Astrocyte of the cerebellum (primary cell): Measurements from ENCODE around the gene CCDC183.

Experiments
- DNase-seq: peaks from one replicate; pipeline ENCODE4 v3.0.0-alpha.2; 2011; ENCODE audit warnings: low read depth
- H3K4me3 ChIP-seq: 2 replicates; pipeline ENCODE4 v1.5.1; 2011; ENCODE audit warnings: mild to moderate bottlenecking, low read depth, low read length, moderate library complexity
- in situ Hi-C: cut with HindIII; loops from 2 replicates; pipeline ENCODE4 v1.10.0; 2017; ENCODE audit warnings: low sequenced_read_pairs
- TF ChIP-seq, protein P1 (sequence below): IDR thresholded peaks from 2 replicates; pipeline ENCODE4 v1.5.1; 2012; ENCODE audit warnings: low read length, low read depth, moderate library complexity, mild to moderate bottlenecking; ENCODE audit errors: missing control alignments

CCDC183 gene

DNA sequence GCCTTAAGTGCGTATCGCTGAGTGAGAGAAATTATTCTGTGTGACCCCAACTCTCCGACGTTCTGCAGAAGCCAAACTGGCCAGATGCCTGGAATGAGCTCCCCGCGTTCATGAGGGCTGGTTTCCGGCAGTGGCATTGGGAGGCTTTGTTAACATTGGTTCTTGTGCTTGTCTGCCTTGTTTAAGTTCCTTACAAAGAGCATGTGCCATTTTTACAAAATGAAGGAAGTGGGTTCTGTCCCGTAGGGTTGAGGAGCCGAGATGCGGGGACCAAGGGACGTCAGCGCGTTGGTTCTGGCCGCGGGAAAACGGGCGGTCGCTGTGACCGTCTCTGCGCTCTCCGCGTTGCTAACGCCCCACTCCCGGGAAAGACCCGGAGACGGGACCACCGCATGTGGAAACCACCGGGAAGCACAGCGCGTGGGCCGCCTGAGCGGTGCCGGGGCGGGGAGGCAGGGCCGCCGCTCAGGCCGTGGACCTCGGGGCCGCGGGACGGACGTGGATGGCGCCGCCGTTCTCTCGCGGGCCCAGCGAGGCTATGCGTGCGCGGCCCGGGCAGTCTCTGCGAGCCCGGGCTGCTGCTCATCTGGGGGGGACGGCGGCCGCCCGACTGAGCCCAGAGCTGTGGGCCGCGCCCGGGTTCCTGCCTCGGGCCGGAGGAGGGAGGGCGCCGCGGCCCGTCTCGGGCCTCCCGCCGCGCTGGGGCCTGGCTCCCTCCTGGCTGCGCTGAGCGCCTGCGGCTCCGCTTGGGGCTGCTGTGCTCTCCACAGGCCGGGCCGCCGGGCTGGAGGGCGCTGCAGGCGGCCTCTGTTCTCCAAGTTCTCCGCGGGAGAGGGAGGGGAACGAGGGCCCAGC is 25.1 kb downstream of the CCDC183 start:
- no peak for DNase-seq
- in situ Hi-C loops, result no loop called here
- peak overlapping the region; percentile 26 for H3K4me3 ChIP-seq

DNA sequence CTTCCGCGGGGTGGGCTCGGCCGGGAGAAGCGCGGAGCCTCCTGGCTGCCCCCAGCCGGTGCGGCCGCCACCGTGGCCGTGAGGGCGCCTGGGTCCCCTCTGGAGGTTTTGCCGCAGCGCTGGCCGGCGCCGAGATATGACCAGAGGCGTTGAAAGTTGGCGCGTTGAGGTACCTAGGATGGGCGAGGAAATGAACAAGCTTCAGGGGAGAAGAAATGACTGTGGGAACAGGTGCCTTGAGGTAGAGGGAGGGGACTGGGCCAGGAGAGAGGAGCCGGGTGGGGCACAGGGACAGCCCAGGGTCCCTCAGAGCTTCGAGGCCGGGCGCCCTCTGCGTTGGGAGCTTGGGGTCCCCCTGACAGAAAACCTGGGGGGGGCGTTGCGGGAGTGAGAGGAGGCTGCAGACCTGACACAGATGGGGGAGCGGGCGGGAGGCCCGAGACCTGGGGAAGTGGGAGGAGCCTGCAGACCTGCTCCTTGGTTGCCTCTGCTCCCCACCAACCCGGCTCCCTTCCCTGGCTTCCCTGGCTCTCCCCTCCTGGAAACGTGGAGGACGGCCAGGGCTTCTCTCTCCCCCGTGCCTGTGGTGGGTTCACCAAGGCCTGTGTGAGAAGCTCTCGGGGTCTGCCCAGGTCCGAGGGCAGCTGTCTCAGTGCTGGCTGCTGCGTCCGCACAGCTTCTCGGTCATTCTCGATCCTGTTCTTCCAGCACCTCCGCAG is 25.8 kb downstream of the CCDC183 start:
- TF ChIP-seq, protein P1, sequence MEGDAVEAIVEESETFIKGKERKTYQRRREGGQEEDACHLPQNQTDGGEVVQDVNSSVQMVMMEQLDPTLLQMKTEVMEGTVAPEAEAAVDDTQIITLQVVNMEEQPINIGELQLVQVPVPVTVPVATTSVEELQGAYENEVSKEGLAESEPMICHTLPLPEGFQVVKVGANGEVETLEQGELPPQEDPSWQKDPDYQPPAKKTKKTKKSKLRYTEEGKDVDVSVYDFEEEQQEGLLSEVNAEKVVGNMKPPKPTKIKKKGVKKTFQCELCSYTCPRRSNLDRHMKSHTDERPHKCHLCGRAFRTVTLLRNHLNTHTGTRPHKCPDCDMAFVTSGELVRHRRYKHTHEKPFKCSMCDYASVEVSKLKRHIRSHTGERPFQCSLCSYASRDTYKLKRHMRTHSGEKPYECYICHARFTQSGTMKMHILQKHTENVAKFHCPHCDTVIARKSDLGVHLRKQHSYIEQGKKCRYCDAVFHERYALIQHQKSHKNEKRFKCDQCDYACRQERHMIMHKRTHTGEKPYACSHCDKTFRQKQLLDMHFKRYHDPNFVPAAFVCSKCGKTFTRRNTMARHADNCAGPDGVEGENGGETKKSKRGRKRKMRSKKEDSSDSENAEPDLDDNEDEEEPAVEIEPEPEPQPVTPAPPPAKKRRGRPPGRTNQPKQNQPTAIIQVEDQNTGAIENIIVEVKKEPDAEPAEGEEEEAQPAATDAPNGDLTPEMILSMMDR, result no peak
- peak overlapping the region; percentile 26 for H3K4me3 ChIP-seq
- DNase-seq, result no peak
- in situ Hi-C loops, result no loop called here

More for the DNA sequence above, 25.1 kb downstream of the CCDC183 start:
- TF ChIP-seq, protein P1, result no peak

DNA sequence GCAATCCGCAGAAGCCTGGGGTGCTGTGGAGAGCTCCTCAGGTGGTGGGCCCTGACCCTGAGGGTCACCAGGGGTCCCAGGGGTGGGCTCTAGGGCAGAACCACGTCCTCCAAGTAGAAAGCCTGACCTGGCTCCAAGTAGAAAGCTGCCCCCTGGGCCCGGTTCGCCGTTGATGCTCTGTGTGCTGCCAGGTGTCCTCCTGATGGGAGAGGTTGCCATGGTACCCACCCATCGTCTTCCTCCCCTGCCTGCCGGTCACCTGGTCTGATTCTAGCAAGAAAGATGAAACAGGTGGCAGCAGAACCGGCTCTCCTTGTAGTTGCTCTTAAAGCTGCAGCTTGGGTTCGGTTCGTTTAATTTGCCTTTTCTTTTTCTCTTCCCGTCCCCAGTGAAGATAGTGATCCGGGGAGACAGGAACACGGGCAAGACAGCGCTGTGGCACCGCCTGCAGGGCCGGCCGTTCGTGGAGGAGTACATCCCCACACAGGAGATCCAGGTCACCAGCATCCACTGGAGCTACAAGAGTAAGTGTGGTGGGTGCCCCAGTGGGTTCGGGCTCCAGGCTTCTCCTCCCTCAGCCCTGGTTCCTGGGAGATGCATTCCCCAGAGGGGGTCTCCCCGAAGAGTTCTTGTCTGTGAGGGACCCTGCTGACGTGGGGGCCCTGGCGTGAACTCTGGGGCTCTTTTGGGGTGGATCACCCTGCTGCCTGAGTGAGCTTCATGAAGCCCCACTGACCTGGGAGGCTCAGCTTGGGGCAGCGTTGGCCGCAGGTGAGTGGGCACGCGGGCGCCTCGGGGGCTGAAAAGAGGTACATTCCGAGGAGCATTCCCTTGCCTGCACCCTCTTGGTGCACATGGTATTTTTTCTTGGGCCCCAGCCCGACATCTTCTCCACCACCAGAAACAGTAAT is 27.3 kb downstream of the CCDC183 start:
- DNase-seq, result no peak
- in situ Hi-C loops, result no loop called here
- TF ChIP-seq, protein P1, result no peak
- no peak overlapping the region for H3K4me3 ChIP-seq

DNA sequence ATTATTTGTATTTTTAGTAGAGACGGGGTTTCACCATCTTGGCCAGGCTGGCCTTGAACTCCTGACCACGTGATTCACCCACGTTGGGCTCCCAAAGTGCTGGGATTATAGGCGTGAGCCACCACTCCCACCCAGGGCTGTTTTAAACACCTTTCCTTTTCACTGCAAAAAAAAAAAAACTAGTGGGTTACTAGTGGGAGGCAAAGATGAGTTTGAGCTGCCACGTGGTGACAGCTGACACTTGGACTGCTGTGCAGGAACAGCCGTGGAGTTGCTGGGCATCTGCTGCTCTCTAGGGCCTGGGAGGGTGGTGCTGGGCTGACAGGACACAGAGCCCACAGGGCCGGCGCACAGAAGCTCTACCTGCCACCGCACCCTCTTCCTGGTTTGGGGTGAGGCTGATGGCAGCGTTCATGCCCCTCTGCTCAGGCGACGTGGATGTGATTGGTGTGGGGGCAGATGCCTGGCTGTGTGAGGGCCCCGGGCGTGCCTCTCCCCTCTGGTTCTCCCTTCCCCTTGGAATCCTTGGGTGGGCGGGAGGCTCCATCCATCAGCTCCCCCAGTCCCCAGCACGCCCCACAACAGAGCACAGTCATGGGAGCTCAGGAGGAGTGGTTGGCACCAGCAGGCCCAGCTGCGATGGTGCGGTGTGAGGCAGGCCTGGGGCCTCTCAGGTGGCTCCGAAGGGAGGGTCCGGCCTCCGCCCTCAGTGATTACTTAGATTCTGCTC is 28.5 kb downstream of the CCDC183 start:
- TF ChIP-seq, protein P1, result no peak
- H3K4me3 ChIP-seq, result no peak overlapping the region
- DNase-seq, result no peak
- in situ Hi-C loops, result no loop called here

DNA sequence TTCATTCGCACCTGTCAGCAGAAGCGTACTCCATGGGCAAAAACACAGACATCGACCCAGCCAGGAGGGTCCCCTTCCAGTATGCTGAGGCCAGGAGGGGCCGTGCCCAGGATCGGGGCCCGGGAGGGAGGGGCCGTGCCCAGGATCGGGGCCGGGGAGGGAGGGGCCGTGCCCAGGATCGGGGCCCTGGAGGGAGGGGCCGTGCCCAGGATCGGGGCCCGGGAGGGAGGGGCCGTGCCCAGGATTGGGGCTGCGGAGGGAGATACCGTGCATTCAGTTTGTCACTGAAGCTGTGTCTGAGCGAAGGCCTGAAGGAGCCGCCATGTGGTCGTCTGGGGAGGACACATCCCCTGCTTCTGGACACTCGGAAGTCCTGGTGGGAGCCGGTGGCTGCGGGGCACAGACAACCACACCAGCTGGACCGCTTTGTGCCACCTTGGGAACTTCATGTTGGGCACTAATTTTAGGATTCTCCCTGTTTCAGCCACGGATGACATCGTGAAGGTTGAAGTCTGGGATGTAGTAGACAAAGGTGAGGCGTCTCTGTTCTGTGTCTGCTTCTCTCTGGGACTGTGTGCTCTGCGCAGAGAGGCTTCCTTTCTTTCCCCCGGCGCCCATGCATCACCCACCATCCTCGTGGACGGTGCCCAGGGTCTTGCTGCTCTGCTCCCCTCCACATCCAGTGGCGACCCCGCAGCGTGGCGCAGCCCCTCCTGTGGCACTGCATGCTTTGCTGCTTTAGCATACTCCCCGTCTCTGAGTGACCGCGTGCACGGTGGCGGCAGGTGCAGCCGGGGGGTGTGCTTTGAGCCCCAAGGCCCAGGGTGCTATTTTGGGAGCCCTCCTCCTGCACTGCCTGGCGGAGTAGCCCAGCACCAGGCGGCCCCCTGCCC is 29.4 kb downstream of the CCDC183 start:
- H3K4me3 ChIP-seq, result no peak overlapping the region
- no peak for DNase-seq
- in situ Hi-C loops, result no loop called here
- TF ChIP-seq, protein P1, result no peak
